ENCODE measurements around the gene SH3BGR. TPM values are rescaled to one million over a fixed set of nuclear protein-coding genes. Genes with fewer than 3 reads are reported as not detected.

SH3BGR gene
- total and polyA plus RNA-seq, 2 donors: 3.0 to 9.8 TPM

DNA sequence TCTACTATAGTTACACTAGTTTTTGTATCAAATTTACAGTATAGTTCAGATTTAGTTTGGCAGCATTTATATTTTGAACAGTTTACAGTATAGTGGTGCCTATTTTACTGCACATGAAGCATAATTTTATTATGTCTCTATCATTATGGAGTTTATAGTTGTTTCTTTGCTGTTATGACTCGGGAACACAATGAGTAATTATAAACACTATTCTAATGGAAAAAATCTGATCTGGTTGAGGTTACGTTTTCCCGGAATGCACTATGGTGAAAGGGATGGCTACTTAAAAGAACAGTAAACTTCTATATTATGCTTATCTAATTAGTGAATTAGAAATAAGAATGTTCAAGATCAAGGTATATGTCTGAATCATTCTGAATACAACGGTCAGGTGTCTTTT, 16.8 kb upstream of the SH3BGR start:
- Histone ChIP-seq H3K4me3 (ENCODE audit: low read length in 2 of 2) (no peak overlapping the region), H3K27ac (ENCODE audit: low read depth in 1 of 2, low read length in 1 of 2) (no peak overlapping the region), H3K36me3 (ENCODE audit: control insufficient read depth in 2 of 2, insufficient read depth in 2 of 2, low read length in 1 of 2) (no peaks in the 10 kb centered on the region), H3K9me3 (ENCODE audit: control insufficient read depth in 2 of 2, insufficient read depth in 1 of 2, low read length in 1 of 2) (no peaks in the 10 kb centered on the region), H3K4me1 (ENCODE audit: control insufficient read depth in 2 of 2, insufficient read depth in 2 of 2, low read length in 2 of 2) (no peaks in the 10 kb centered on the region), H3K27me3 (ENCODE audit: control insufficient read depth in 2 of 2, insufficient read depth in 1 of 2, low read length in 1 of 2) (no peaks in the 10 kb centered on the region)
- whole genome bisulfite sequencing: 74% methylated on average over 4 of the region's 4 CpGs
- DNase-seq (ENCODE audit: low read depth in 6 of 9, low spot score in 9 of 9): no peak

- WGBS: 56% methylated on average over 1 of the region's 1 CpG
- Histone ChIP-seq H3K36me3 (ENCODE audit: control insufficient read depth in 2 of 2, insufficient read depth in 2 of 2, low read length in 1 of 2) (no peaks in the 10 kb centered on the region), H3K4me3 (ENCODE audit: low read length in 2 of 2) (no peak overlapping the region), H3K9me3 (ENCODE audit: control insufficient read depth in 2 of 2, insufficient read depth in 1 of 2, low read length in 1 of 2) (no peaks in the 10 kb centered on the region), H3K27ac (ENCODE audit: low read depth in 1 of 2, low read length in 1 of 2) (no peak overlapping the region), H3K27me3 (ENCODE audit: control insufficient read depth in 2 of 2, insufficient read depth in 1 of 2, low read length in 1 of 2) (no peaks in the 10 kb centered on the region), H3K4me1 (ENCODE audit: control insufficient read depth in 2 of 2, insufficient read depth in 2 of 2, low read length in 2 of 2) (peaks cover 0 to 3% of the 10 kb centered on the region in 2 donors)
- no peak for DNase-seq (ENCODE audit: low read depth in 6 of 9, low spot score in 9 of 9)
Observed at GRCh38 chr21:39439232-39439631, 12.5 kb upstream of the SH3BGR start.

DNA sequence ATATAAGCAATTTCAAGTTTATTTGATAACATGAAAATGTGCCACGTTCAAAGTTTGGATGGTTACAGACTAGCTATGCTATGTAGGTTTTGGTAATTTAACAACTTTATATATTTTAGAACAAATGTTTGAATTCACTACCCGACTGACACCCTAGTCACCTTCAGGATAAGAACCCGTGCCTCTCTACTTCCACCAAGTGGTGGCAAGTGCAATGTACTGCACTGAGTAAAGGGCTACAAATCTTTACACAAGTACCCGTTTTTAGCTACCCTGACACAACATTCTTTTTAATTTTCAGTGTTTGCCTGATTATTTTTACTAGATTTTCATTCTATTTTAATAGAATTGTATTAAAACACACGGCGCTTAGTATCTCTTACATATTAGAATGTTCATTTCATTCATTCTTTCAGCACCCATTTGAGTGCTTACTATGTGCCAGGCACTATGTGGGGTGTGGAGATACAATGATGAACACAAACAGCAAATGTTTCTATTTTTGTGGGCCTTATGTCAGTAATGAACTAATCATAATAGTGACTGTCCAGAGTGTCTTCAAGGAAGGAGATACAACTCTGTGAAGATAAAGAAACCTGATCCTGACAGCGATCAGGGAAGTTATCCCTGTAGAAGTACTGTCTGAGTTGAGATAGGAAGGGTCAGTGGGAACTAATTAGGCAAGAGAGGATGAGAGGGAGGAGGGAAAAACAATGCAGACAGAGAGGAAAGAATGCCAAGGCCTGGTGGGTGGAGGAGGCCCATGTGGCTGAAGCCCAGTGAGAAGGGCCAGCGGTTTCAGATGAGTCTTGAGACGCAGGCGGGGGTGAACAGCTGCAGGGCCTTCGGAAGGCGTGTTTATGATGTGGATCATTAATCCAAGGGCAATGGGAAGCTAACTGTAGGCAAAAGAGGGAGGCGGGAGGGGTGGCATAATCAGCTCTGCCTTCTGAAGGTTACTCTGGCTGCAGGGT, 10.0 kb upstream of the SH3BGR start:
- Histone ChIP-seq H3K27me3 (ENCODE audit: control insufficient read depth in 2 of 2, insufficient read depth in 1 of 2, low read length in 1 of 2) (peaks cover 0 to 4% of the 10 kb centered on the region in 2 donors), H3K9me3 (ENCODE audit: control insufficient read depth in 2 of 2, insufficient read depth in 1 of 2, low read length in 1 of 2) (no peaks in the 10 kb centered on the region), H3K4me1 (ENCODE audit: control insufficient read depth in 2 of 2, insufficient read depth in 2 of 2, low read length in 2 of 2) (peaks cover 8% of the 10 kb centered on the region in 2 donors), H3K36me3 (ENCODE audit: control insufficient read depth in 2 of 2, insufficient read depth in 2 of 2, low read length in 1 of 2) (no peaks in the 10 kb centered on the region), H3K4me3 (ENCODE audit: low read length in 2 of 2) (no peak overlapping the region), H3K27ac (ENCODE audit: low read depth in 1 of 2, low read length in 1 of 2) (no peak overlapping the region)
- peak in 5 of 9 donors; percentile 16 to 54 (median 28) for DNase-seq (ENCODE audit: low read depth in 6 of 9, low spot score in 9 of 9)
- WGBS: 62% methylated on average over 13 of the region's 13 CpGs

- 25% methylated on average over 15 of the region's 15 CpGs for WGBS
- Histone ChIP-seq H3K27me3 (ENCODE audit: control insufficient read depth in 2 of 2, insufficient read depth in 1 of 2, low read length in 1 of 2) (peaks cover 0 to 4% of the 10 kb centered on the region in 2 donors), H3K9me3 (ENCODE audit: control insufficient read depth in 2 of 2, insufficient read depth in 1 of 2, low read length in 1 of 2) (no peaks in the 10 kb centered on the region), H3K27ac (ENCODE audit: low read depth in 1 of 2, low read length in 1 of 2) (peak overlapping the region in 1 of 2 donors; percentile 5), H3K4me1 (ENCODE audit: control insufficient read depth in 2 of 2, insufficient read depth in 2 of 2, low read length in 2 of 2) (peaks cover 8% of the 10 kb centered on the region in 2 donors), H3K4me3 (ENCODE audit: low read length in 2 of 2) (peak overlapping the region; percentile 76 to 79), H3K36me3 (ENCODE audit: control insufficient read depth in 2 of 2, insufficient read depth in 2 of 2, low read length in 1 of 2) (no peaks in the 10 kb centered on the region)
- peak in 2 of 9 donors; percentile 5 to 6 for DNase-seq (ENCODE audit: low read depth in 6 of 9, low spot score in 9 of 9)
Observed at GRCh38 chr21:39444421-39445180, 7.2 kb upstream of the SH3BGR start.

GRCh38 chr21:39445321-39446269, 6.2 kb upstream of the SH3BGR start, which contains the start of gene LCA5L:
LCA5L (minus strand) TSS chr21:39445778; CDS start chr21:39428493, 17,285 bp downstream.
- Histone ChIP-seq H3K4me1 (ENCODE audit: control insufficient read depth in 2 of 2, insufficient read depth in 2 of 2, low read length in 2 of 2) (peaks cover 8% of the 10 kb centered on the region in 2 donors), H3K9me3 (ENCODE audit: control insufficient read depth in 2 of 2, insufficient read depth in 1 of 2, low read length in 1 of 2) (no peaks in the 10 kb centered on the region), H3K36me3 (ENCODE audit: control insufficient read depth in 2 of 2, insufficient read depth in 2 of 2, low read length in 1 of 2) (no peaks in the 10 kb centered on the region), H3K27me3 (ENCODE audit: control insufficient read depth in 2 of 2, insufficient read depth in 1 of 2, low read length in 1 of 2) (peaks cover 0 to 4% of the 10 kb centered on the region in 2 donors), H3K4me3 (ENCODE audit: low read length in 2 of 2) (peak within 1 kb of the TSS; percentile 76 to 79), H3K27ac (ENCODE audit: low read depth in 1 of 2, low read length in 1 of 2) (peak within 1 kb of the TSS; percentile 74 to 90)
- DNase-seq (ENCODE audit: low read depth in 6 of 9, low spot score in 9 of 9): peak; percentile 53 to 94 (median 81)
- under 1% methylated on average over 83 of the region's 83 CpGs for WGBS

DNA sequence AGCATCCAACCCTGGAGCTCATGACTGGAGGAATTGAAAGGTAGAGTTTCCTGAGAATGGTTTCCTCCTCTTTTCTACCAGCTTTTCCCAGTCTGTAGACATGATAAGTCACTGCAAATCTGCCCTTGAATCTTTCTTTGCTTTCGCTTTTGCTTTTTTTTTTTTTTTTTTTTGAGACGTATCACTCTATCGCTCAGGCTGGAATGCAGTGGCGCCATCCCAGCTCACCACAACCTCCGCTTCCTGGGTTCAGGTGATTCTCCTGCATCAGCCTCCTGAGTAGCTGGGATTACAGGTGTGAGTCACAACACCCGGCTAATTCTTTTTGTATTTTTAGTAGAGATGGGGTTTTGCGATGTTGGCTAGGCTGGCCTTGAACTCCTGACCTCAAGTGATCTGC, 4.5 kb upstream of the SH3BGR start:
- DNase-seq (ENCODE audit: low read depth in 6 of 9, low spot score in 9 of 9): no peak
- 98% methylated on average over 7 of the region's 7 CpGs for WGBS
- Histone ChIP-seq H3K27ac (ENCODE audit: low read depth in 1 of 2, low read length in 1 of 2) (no peak overlapping the region), H3K36me3 (ENCODE audit: control insufficient read depth in 2 of 2, insufficient read depth in 2 of 2, low read length in 1 of 2) (no peaks in the 10 kb centered on the region), H3K27me3 (ENCODE audit: control insufficient read depth in 2 of 2, insufficient read depth in 1 of 2, low read length in 1 of 2) (peaks cover 0 to 4% of the 10 kb centered on the region in 2 donors), H3K4me3 (ENCODE audit: low read length in 2 of 2) (no peak overlapping the region), H3K9me3 (ENCODE audit: control insufficient read depth in 2 of 2, insufficient read depth in 1 of 2, low read length in 1 of 2) (no peaks in the 10 kb centered on the region), H3K4me1 (ENCODE audit: control insufficient read depth in 2 of 2, insufficient read depth in 2 of 2, low read length in 2 of 2) (peaks cover 8% of the 10 kb centered on the region in 2 donors)

DNA sequence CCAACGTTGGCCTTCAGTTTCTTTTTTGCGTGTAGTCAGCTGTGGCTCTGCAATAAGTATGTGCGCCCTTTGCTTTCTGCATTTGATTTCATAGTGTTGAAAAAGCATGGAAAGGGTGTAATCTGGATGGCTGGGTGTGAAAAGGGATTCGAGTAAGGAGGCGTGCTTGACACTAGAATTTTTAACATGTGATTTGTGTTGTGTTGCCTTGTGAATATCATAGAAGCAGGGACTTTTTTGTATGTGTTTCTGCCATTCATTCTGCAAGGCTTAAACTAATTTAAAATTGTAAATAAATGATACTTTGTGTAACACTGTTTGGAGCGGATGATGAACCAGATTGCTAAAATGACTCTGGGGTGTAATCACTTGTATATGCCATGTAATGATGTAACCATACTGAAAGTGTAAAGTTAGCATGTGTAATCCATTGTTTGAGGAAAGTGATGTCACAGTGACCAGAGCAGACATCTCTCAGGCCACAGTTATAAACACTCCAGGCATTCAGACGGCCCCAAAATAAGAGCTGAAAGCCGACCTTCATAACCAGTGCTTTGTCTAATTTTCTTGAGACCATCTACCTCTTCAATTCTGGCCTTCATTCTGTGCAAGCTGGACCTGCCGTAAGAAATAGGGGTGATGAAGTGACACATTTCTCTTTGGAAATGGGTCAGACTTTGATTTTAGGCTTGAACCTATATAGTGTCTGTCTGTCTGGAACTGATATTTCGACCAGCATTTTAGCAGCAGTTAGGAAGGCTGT, 618 bp downstream of the SH3BGR start:
- no peaks in the 10 kb centered on the region for H3K36me3 ChIP-seq (ENCODE audit: control insufficient read depth in 2 of 2, insufficient read depth in 2 of 2, low read length in 1 of 2)
- H3K27ac ChIP-seq (ENCODE audit: low read depth in 1 of 2, low read length in 1 of 2): no peak overlapping the region
- H3K4me3 ChIP-seq (ENCODE audit: low read length in 2 of 2): no peak overlapping the region
- no peaks in the 10 kb centered on the region for H3K27me3 ChIP-seq (ENCODE audit: control insufficient read depth in 2 of 2, insufficient read depth in 1 of 2, low read length in 1 of 2)
- no peaks in the 10 kb centered on the region for H3K4me1 ChIP-seq (ENCODE audit: control insufficient read depth in 2 of 2, insufficient read depth in 2 of 2, low read length in 2 of 2)
- WGBS: 89% methylated on average over 10 of the region's 10 CpGs
- no peak for DNase-seq (ENCODE audit: low read depth in 6 of 9, low spot score in 9 of 9)
- H3K9me3 ChIP-seq (ENCODE audit: control insufficient read depth in 2 of 2, insufficient read depth in 1 of 2, low read length in 1 of 2): no peaks in the 10 kb centered on the region

DNA sequence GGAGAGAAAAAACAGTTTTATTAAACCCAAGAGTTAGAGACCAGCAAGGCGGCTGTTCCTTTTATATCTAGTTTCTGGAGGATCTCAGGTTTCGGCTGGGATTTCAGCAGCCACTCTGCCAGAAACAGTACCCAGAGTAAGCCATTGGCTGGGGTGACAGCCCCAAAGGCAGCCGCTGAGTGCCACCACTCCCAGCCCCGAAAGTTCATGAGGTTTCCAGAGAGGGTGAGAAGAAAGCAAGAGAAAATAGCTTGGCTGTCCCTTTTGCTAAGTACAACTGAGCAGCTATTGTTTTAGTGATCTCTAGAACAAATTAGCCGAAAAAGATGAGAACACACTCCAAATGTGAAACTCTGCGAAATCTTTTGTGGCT, 1.2 kb downstream of the SH3BGR start:
- WGBS: 95% methylated on average over 6 of the region's 6 CpGs
- no peaks in the 10 kb centered on the region for H3K27me3 ChIP-seq (ENCODE audit: control insufficient read depth in 2 of 2, insufficient read depth in 1 of 2, low read length in 1 of 2)
- H3K36me3 ChIP-seq (ENCODE audit: control insufficient read depth in 2 of 2, insufficient read depth in 2 of 2, low read length in 1 of 2): no peaks in the 10 kb centered on the region
- DNase-seq (ENCODE audit: low read depth in 6 of 9, low spot score in 9 of 9): no peak
- no peaks in the 10 kb centered on the region for H3K4me1 ChIP-seq (ENCODE audit: control insufficient read depth in 2 of 2, insufficient read depth in 2 of 2, low read length in 2 of 2)
- H3K27ac ChIP-seq (ENCODE audit: low read depth in 1 of 2, low read length in 1 of 2): no peak overlapping the region
- H3K4me3 ChIP-seq (ENCODE audit: low read length in 2 of 2): no peak overlapping the region
- no peaks in the 10 kb centered on the region for H3K9me3 ChIP-seq (ENCODE audit: control insufficient read depth in 2 of 2, insufficient read depth in 1 of 2, low read length in 1 of 2)
